HG02610 (cell line): ENCODE data around the gene RXRA.

Experiments used
- ATAC-seq: cut with Tn5 transposase; IDR thresholded peaks from one replicate; pipeline ENCODE4 v1.9.1; 2021; ENCODE audit warnings: mild to moderate bottlenecking, moderate library complexity; ENCODE audit not compliant: unreplicated experiment

RXRA gene

DNA sequence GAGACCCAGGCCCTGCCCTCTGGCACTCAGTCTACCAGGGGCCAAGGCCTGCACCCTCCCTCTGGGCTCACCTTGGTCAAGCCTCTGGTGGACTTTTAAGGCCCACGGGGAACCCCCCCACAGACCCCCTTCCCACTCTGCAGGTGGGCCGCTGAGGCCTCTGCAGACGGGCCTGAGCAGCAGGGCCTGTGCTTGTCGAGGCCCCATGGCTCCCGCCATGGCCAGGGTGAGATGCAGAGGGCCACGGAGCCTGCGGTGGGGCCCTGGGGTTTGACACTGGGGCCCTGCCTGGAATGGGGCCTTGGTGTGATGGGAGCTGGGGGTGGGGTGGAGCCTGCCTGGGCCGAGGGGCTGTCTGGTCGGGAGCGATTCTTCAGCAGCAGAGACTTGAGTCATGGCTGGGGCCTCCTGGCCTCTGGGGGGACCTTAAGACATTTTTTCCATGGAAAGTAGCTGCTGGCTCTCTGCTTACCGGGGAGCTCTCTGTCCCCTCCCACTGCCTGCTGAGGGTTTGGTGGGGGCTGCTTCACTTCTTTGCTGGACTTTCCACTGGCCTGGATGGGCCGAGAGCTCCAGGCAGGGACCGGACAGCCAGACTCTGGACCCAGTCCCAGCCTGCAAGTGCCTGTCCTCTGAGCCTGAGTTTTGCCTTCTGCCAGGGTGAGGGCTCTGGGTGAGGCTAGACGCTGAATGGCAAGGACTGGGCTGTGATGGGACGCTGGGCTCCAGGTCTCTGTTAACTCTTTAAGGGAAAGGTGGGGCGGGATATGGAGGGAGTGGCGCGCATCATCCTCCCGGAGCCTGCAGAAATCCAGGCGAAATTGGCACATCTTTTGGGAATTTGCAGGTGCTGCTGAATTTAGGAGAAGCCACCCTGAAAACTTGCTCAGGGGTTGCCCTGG is 132.2 kb downstream of the RXRA start:
- ATAC-seq, result no peak

GRCh38 chr9:134459164-134459563 is 132.9 kb downstream of the RXRA start:
- no peak for ATAC-seq

GRCh38 chr9:134459573-134459972 is 133.3 kb downstream of the RXRA start:
- ATAC-seq, result no peak

DNA sequence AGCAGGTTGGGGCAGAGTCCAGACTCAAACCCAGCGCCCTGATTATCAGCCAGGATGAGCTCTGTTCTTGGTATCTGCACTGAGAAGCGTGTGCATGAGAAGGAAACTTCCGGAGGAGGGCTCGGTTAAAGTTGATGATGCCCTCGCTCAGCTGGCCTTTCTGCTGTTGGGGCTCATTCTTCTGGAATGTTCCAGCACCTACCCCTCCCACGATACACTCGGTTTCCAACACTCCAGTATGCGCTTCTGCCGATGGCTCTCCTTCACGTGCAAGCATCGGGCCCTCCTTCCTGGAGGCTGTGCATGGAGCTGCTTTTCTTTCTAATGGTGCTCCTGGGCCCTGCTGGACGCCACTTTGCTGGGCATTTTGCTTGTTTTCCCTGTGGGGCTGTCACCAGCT is 134.0 kb downstream of the RXRA start:
- ATAC-seq, result no peak

GRCh38 chr9:134460896-134461295 is 134.6 kb downstream of the RXRA start:
- no peak for ATAC-seq

GRCh38 chr9:134461426-134461982 is 135.2 kb downstream of the RXRA start:
- ATAC-seq, result no peak

DNA sequence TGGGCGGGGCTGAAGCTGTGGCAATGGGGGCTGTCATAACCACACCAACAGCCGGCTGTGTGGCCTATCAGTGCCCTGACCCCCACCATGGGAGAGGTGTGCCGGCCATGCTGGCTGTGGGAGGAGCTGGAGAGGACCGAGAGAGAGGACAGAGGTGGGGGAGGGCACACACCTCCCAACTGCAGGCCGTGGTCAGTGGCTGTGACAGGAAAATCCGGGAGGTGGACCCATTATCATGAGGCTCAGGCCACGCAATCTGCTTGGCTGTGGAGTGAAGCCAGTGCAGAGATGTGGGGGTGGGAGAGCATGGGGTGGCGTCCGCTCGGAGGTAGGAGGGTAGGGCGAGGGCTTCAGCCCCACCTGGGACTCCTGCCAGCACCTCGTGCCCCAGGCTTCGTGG is 136.1 kb downstream of the RXRA start:
- ATAC-seq, result no peak

DNA sequence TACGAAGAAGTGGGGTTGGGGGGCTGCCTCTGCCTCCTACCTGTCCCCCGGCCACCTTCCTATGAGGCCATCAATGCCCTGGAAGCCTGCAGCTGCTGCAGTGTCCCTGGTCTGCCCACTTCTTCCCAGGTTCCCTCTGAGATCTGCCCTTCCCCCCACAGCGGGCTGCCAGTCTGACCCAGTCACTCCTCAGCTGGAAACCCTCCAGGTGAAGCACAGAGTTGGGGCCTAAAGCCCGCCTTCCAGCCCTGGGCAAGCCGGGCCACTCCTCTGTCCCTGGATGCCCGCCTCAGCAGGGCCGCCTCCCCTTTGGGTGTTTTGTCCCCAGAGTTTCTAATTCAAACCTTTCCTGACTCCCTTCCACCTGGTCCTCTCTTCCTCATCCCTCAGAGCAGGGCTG is 137.0 kb downstream of the RXRA start:
- no peak for ATAC-seq

GRCh38 chr9:134466869-134467616 is 140.8 kb downstream of the RXRA start:
- ATAC-seq, result no peak

DNA sequence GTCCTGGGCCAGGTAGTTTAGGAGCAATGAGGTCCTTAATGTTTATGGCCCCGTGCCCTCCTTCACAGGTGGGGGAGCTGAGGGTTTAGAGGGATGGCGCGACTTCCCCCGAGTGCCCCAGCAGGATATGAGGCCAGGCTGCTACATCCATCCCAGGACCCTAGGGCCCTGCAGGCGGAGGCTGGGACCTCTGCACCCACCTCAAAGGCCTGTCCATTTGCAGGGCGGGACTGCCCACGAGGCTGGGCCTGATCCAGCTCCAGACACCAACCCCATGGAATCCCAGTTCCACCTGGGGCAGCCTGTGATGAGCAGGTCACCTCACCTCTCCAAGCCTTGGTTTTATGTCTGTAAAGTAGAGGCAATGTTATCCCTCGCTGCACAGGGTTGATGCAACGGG is 142.1 kb downstream of the RXRA start:
- no peak for ATAC-seq

GRCh38 chr9:134469041-134469875 is 143.0 kb downstream of the RXRA start:
- ATAC-seq, result no peak

GRCh38 chr9:134472256-134472655 is 146.0 kb downstream of the RXRA start:
- ATAC-seq, result no peak

DNA sequence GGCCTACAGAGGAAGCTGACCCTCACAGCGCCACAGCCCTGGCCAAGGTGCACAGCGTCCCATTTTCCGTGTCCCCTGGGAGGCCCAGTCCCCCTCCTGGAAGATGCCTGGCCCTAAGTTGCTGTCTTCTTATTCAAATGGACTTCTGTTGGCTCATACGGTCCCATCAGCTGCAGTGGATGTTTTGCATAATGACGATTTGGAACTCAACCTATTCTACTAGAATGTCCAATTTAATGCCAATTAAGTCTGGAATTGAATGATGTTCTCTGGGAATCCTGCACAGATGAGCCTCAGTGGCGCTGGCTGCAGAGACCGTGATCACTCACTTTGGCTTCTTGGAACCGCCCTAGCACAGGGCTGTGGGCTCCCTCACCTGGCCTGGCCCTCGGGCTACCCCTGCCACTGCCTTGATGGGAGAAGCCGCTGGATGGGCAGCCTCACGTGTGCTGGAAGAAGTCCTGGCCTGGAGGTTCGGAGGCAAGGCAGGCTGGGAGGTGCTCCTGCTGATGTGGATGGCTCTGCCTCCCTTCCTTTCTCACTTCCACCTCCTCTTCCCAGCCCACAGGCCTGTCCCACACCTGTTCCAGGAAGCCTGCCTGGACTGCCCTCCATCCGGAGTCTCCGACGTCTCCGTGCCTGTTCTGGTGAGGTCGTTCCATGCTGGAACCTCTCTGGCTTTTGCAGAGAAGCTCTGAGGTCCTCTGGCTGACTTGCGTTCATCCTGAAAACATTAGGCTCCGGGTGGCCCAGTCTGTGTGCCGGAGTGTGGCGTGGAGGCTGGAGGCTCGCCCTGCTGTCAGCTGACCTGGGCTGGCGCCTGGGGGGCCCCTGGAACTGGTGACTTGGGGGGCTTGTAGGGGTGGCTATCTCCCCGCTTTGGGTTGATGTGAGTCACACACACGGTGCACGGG is 147.1 kb downstream of the RXRA start:
- ATAC-seq, result no peak

DNA sequence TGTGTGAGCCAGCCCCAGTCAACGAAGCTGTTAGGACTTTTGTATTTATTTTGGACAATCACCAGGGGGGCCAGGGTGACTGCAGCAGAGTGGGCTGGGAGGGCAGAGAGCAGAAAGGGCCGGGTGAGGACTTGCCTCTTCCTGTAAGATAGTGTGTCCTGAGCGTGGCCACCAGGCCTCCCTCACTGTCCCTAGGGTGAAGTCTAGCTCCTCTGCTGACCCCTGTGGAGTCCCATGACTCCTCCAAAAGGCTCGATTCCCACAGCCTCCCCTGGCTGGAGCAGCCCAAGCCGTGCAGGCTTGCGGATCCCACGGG is 147.8 kb downstream of the RXRA start:
- no peak for ATAC-seq

DNA sequence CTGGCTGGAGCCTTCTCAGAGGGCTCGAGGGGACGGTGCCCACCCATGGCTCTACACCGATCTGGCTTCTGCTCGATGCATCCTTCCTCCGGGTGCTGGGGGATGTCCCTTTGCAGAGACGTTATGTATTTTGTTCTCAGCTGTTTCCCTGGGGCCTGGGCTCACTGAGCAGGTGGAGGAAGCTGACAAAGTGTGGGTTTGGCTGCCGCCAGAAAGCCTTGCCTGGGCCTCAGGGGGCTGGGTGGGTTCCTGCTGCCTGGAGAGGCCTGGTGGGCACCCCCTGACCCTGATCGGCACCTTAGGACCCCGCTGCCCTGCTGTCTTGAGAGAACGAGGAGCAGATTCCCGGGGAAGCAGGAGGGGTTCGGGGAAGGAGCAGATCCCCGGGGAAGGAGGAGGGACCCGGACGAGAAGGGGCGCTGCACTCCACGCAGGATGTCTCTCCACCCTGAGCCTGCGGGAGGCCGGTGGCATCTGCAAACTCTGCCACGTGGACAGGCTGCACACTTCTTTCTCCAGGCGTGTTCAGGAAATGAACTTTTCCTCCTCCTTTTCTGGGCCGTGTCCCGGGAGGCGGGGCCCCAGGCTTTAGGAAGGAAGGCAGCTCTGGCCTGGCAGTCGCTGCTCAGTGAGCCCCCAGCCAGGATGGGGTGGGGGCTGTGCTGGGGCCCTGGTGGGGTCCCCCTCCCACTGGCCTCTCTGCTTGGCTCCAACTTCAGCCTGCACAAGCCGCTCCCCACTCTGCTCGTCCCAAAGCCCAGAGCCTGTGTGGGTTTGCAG is 148.9 kb downstream of the RXRA start:
- ATAC-seq, result no peak

DNA sequence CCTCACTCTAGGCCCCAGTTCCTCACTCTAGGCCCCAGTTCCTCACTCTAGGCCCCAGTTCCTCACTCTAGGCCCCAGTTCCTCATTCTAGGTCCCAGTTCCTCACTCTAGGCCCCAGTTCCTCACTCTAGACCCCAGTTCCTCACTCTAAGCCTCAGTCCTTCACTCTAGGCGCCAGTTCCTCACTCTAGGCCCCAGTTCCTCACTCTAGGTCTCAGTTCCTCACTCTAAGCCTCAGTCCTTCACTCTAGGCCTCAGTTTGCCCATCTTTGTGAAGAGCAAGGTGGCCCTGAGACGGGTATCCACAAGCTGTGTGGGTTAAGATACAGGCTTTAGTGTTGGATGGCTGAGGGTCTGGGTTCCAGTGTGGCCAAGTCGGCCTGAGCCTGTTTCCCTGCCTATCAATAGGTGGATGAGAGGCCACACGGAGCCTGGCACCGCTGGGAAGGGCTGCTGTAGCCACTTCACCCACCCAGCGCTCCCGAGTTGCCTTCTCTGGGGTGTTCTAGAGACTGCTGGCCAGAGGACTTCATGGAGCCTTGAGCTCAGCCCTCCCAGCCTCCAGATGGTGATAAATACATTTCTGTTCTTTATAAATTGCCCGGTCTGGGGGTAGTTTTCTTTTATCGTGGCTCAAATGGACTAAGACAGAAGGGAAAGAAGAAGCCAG is 150.2 kb downstream of the RXRA start:
- no peak for ATAC-seq

- no peak for ATAC-seq
Measured at GRCh38 chr9:134476942-134477335, 150.7 kb downstream of the RXRA start.

DNA sequence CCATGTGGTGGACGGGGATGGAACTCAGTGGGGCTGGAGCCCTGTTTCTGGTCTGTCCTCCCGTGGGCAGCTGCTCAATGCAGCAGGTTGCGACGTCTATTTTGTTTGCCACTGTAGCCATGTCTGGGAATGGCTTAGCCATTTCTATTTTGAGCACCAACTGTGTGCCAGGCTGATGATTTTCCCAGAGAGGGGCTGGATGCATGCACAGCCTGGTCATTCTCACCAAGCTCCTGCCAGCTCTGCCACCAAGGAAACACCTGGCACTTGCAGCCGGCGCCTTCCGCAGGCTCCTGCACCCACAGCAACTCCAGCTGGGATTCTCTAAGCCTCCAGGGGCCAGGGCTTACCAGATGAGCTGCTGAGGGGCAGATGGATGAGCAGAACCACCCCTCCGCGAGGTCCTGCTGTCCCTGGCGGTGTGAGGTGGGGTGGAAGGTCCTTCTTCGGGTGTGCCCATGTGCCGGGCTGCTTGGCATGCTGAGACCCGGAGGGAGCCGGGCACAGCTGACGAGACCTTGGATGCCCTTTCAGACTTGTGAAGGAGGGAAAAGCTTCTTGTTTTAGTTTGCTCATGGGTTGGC is 151.2 kb downstream of the RXRA start:
- no peak for ATAC-seq
